Ovary (tissue), 9 donors: ENCODE data around the gene ST3GAL5. TPM values are rescaled to one million over a fixed set of nuclear protein-coding genes. Genes with fewer than 3 reads are reported as not detected.

Source experiments
- DNase-seq, 5 donors: peaks; one replicate each; pipeline ENCODE4 v3.0.0-alpha.2; 2019 to 2020
- H3K27ac ChIP-seq, 2 donors: fragments of 200-600 bp; one replicate each; pipeline versions ENCODE4 v1.5.1 to v1.8.0; 2019 to 2022
- H3K27me3 ChIP-seq: fragments of 200-600 bp; one replicate; pipeline ENCODE4 v1.8.0; 2022
- H3K36me3 ChIP-seq: fragments of 200-600 bp; sonication (generic); one replicate; pipeline ENCODE4 v1.5.1; 2019
- H3K4me1 ChIP-seq: one replicate; pipeline ENCODE4 v1.8.1; 2013; ENCODE audit warnings: mild to moderate bottlenecking, moderate library complexity; ENCODE audit not compliant: insufficient read depth
- H3K4me3 ChIP-seq: fragments of 200-600 bp; sonication (generic); one replicate; pipeline ENCODE4 v1.5.1; 2017
- H3K9me3 ChIP-seq, 2 donors: fragments of 200-600 bp in 1 of 2; sonication (generic) in 1 of 2; one replicate each; pipeline versions ENCODE4 v1.5.1 to v1.8.1; 2013 to 2019; ENCODE audit warnings: mild to moderate bottlenecking in 1 of 2, moderate library complexity in 1 of 2
- EP300 ChIP-seq: sonication (generic); formaldehyde crosslinking; IDR thresholded peaks from one replicate; pipeline ENCODE4 v1.6.1; 2017; ENCODE audit warnings: antibody characterized with exemption
- POLR2A ChIP-seq: fragments of 450-650 bp; IDR thresholded peaks from one replicate; pipeline ENCODE4 v1.6.1; 2017; ENCODE audit warnings: antibody characterized with exemption, mild to moderate bottlenecking, moderate library complexity
- WGBS, 3 donors: extraction: QIAGEN DNeasy Blood & Tissue Kit in 1 of 3; methylation state at CpG; one replicate each; pipeline versions ENCODE4 v1.1.5 to v1.1.7; 2013 to 2017; 5-methylcytosine and 5-hydroxymethylcytosine counted together
- intact Hi-C, 4 donors: fragments of 100-400 bp; cut with DNase I; formaldehyde crosslinking; loops; one replicate each; pipeline versions ENCODE4 v1.11.0 to v1.15.1; 2022 to 2023
- polyA plus RNA-seq, 2 donors: library from polyadenylated mRNA; stranded (reverse); fragments of 200-250 nt in 1 of 2; fragments of 350-450 nt in 1 of 2; fragmentation: Illumina TruSeq in 1 of 2; extraction: RNeasy Lipid Tissue Mini Kit (QIAGEN cat#74804) in 1 of 2; gene quantifications; one replicate each; pipeline ENCODE4 v1.2.3, GENCODE V29; 2013 to 2014
- total RNA-seq, 7 donors: library from RNA; depleted of rRNA in 2 of 7; stranded (reverse); fragments of >200 nt in 2 of 7; fragmentation: NEBNext Ultra II Directional in 3 of 7; extraction: Animal tissue kit (Norgen Biotek cat#: 25700) in 3 of 7; gene quantifications; one replicate each; pipeline versions ENCODE4 v1.1.0 to v1.2.4, GENCODE V29; 2016 to 2023
- TF ChIP-seq, protein P1 (sequence below), 3 donors: fragments of 450-650 bp in 2 of 3; fragments of 200-600 bp in 1 of 3; IDR thresholded peaks; one replicate each; pipeline versions ENCODE4 v1.5.1 to v1.8.0; 2016 to 2022; ENCODE audit warnings: antibody characterized with exemption in 3 of 3, mild to moderate bottlenecking in 1 of 3
- donor health status: DM: no; HTN: no; CAD: no; lungs with moderate emphysema.
- donor health status: DM: no; HTN: no; CAD: no.
- donor health status: Bipolar disorder and iron deficiency.
- donor health status: DM: yes; HTN: yes; CAD: no.
- donor health status: DM: no; HTN: no; CAD: no.
- donor health status: DM: yes; HTN: yes; CAD: no.

The ST3GAL5 gene
- total and polyA plus RNA-seq, 9 donors, result 11.6 to 52.7 (median 22.2) TPM

DNA sequence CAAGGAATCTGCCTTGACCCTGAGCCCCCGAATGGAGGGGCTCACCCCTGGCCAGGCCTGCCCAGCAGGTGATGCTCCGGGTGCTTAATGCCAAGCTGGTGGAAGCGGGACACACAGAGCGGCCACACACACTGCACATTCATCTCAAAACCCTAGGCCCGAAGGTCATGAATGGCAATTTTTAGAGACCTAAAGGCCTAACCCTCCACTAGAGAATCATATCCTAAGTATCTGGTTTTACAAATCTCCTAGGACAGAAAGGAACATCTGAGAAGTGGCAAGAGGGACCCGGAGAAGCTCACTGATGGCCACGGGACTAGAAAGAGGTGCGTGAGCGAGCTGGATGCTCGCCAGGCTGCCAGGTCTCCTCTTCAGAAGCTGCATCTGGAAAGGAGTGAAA, 38.3 kb downstream of the ST3GAL5 start:
- H3K27ac ChIP-seq, result no peak overlapping the region
- H3K9me3 ChIP-seq, result no peaks in the 10 kb centered on the region
- intact Hi-C loops, result no loop called here
- H3K27me3 ChIP-seq, result no peaks in the 10 kb centered on the region
- no peak overlapping the region for H3K4me3 ChIP-seq
- 94 to 96% (median 94%) methylated on average over 10 of the region's 10 CpGs for WGBS, 3 donors
- H3K36me3 ChIP-seq, result no peaks in the 10 kb centered on the region
- peaks cover 4% of the 10 kb centered on the region for H3K4me1 ChIP-seq
- DNase-seq, result no peak
- TF ChIP-seq EP300, result no peak
- TF ChIP-seq POLR2A, result no peak
- TF ChIP-seq, protein P1, sequence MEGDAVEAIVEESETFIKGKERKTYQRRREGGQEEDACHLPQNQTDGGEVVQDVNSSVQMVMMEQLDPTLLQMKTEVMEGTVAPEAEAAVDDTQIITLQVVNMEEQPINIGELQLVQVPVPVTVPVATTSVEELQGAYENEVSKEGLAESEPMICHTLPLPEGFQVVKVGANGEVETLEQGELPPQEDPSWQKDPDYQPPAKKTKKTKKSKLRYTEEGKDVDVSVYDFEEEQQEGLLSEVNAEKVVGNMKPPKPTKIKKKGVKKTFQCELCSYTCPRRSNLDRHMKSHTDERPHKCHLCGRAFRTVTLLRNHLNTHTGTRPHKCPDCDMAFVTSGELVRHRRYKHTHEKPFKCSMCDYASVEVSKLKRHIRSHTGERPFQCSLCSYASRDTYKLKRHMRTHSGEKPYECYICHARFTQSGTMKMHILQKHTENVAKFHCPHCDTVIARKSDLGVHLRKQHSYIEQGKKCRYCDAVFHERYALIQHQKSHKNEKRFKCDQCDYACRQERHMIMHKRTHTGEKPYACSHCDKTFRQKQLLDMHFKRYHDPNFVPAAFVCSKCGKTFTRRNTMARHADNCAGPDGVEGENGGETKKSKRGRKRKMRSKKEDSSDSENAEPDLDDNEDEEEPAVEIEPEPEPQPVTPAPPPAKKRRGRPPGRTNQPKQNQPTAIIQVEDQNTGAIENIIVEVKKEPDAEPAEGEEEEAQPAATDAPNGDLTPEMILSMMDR (IDR thresholded peaks at IDR 0.05), result no peak

DNA sequence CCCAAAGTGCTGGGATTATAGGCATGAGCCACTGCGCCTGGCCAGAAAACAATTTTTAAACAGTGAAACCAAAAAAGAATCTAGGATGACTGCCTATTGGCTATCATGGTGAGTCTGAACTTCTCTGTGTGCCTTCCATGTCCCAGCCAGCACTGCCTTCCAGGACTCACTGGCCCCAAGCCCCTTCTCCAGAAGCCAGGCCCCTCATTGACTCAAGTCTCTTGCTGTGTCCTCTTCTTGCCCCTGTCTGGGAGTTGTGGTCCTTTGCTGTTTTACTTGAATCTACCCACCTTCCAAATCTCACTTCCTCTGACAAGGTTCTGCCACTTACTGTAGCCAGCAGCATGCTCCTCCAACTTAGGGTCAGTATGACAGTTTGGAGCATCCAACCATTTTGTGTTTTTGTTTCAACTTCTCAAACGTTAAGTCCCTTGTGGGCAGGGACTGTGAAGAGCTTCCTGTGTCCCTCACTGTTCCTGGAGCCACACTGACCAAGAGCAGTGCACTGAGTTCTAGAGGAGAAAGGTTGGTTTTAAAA, 41.7 kb downstream of the ST3GAL5 start:
- Histone ChIP-seq H3K27me3 (no peaks in the 10 kb centered on the region), H3K27ac (no peak overlapping the region), H3K4me1 (peaks cover 1% of the 10 kb centered on the region), H3K36me3 (no peaks in the 10 kb centered on the region), H3K9me3 (no peaks in the 10 kb centered on the region), H3K4me3 (no peak overlapping the region)
- no peak for DNase-seq
- intact Hi-C loops, result no loop called here
- WGBS, 3 donors, result 65 to 68% (median 66%) methylated on average over 2 of the region's 2 CpGs
- TF ChIP-seq, protein P1 (IDR thresholded peaks at IDR 0.05), result no peak
- no peak for TF ChIP-seq POLR2A
- TF ChIP-seq EP300, result no peak

DNA sequence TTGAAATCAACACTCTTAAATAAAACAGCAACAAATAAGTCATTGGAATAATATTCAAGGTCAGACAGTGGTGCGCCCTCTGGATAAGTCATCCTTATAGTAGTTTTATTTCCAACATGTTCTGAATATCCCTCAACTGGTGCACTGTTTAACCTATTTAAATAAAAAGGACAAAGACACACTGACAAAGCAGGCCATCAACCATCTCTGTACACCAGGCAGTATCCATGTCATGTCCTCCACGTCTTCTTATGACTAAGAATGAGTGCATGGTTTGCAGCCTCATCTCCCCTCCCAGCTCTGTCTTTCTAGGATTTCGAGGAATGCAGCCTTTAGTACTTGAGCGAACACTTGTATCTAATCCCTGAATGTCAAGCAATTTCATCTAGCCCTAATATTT, 42.4 kb downstream of the ST3GAL5 start:
- Histone ChIP-seq H3K4me3 (no peak overlapping the region), H3K9me3 (no peaks in the 10 kb centered on the region), H3K27ac (no peak overlapping the region), H3K4me1 (peaks cover 1% of the 10 kb centered on the region), H3K27me3 (no peaks in the 10 kb centered on the region), H3K36me3 (no peaks in the 10 kb centered on the region)
- WGBS, 3 donors, result 54 to 57% (median 56%) methylated on average over 4 of the region's 4 CpGs
- TF ChIP-seq EP300, result no peak
- TF ChIP-seq, protein P1 (IDR thresholded peaks at IDR 0.05), result no peak
- TF ChIP-seq POLR2A, result no peak
- intact Hi-C loops, result no loop called here
- DNase-seq, result no peak

DNA sequence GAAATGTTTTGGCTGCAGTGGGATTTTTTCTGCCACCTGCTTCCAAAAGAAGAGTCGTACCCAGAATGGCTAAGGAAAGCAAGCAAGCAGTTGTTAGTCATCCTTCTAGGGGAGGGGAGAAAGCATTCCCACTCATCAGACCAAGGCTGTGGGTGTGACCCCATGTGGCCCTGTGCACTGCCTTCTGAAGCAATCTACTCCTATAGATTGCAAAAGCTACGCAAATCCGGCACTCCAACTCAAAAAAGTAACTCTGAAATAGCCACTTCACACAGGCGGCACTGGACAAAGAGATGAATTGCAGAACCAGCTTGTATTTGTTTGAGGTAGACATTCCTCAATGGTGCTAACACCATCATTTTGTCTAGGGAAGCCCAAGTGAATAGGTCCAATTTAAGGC, 44.3 kb downstream of the ST3GAL5 start:
- DNase-seq, result no peak
- Histone ChIP-seq H3K27me3 (no peaks in the 10 kb centered on the region), H3K27ac (no peak overlapping the region), H3K4me3 (no peak overlapping the region), H3K9me3 (no peaks in the 10 kb centered on the region), H3K36me3 (no peaks in the 10 kb centered on the region), H3K4me1 (peaks cover 1% of the 10 kb centered on the region)
- no peak for TF ChIP-seq EP300
- TF ChIP-seq POLR2A, result no peak
- TF ChIP-seq, protein P1 (IDR thresholded peaks at IDR 0.05), result no peak
- intact Hi-C loops, result no loop called here
- 73 to 84% (median 79%) methylated on average over 4 of the region's 4 CpGs for WGBS, 3 donors
